GM12875 (cell line): ENCODE results near the gene PPP1R12B.
"Not testable (repeated sequence)": the region's sequence is repeated elsewhere in the genome, so short reads cannot be mapped to it uniquely, and the experiment has no call there.

Experiments used
- H3K4me3 ChIP-seq: one replicate; pipeline ENCODE4 v1.5.1; 2011; ENCODE audit warnings: low read depth, low read length, control low read depth
- TF ChIP-seq, protein P1 (sequence below): IDR thresholded peaks from 2 replicates; pipeline ENCODE4 v1.5.1; 2011; ENCODE audit warnings: low read depth, mild to moderate bottlenecking, control low read depth, inconsistent platforms, low read length, moderate library complexity, borderline replicate concordance; ENCODE audit not compliant: insufficient read depth

PPP1R12B gene

DNA sequence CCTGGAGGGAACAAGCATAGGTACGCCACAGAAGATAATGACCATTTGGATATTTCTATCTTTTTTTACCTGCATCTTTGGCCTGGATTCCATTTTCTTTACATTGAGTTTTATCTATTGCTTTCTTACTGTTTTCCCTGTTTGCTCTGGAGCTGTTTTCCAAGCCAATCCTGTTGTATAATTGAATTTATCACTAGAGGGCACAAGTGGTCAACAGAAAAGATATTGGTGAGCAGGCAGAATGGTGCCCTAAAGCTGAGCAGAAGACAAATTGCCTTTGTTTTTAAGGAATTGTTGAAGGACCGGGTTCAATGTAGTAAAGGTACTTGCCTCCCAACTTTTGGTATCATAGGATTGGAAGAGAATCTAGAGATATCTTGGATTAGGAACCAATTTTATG lies 152.8 kb downstream of the PPP1R12B start:
- TF ChIP-seq, protein P1, sequence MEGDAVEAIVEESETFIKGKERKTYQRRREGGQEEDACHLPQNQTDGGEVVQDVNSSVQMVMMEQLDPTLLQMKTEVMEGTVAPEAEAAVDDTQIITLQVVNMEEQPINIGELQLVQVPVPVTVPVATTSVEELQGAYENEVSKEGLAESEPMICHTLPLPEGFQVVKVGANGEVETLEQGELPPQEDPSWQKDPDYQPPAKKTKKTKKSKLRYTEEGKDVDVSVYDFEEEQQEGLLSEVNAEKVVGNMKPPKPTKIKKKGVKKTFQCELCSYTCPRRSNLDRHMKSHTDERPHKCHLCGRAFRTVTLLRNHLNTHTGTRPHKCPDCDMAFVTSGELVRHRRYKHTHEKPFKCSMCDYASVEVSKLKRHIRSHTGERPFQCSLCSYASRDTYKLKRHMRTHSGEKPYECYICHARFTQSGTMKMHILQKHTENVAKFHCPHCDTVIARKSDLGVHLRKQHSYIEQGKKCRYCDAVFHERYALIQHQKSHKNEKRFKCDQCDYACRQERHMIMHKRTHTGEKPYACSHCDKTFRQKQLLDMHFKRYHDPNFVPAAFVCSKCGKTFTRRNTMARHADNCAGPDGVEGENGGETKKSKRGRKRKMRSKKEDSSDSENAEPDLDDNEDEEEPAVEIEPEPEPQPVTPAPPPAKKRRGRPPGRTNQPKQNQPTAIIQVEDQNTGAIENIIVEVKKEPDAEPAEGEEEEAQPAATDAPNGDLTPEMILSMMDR, result 0 out of 2 replicates have a peak, but pooled peaks have one; percentile 8

DNA sequence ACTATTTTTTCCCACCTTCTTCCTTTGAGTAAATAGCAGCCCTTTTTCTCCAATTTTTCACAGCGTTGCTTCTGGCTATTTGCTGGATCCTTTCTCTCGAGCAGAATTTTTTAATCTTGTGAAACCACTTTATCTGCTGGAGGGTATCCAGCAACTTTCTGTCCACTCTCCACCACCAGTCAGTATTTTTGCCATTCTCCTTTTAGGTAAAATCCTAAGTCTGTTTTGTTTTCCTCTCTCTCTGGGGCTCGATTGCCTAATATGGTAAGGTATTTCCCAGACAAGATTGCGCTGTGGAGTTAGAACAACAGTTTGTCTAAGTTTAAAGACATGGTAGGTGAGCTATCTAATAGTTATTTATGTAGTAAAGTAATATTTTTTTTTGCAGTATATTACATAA lies 156.9 kb downstream of the PPP1R12B start:
- no peak overlapping the region for H3K4me3 ChIP-seq
- TF ChIP-seq, protein P1, result no peak

More for the DNA sequence above, 152.8 kb downstream of the PPP1R12B start:
- H3K4me3 ChIP-seq, result no peak overlapping the region

DNA sequence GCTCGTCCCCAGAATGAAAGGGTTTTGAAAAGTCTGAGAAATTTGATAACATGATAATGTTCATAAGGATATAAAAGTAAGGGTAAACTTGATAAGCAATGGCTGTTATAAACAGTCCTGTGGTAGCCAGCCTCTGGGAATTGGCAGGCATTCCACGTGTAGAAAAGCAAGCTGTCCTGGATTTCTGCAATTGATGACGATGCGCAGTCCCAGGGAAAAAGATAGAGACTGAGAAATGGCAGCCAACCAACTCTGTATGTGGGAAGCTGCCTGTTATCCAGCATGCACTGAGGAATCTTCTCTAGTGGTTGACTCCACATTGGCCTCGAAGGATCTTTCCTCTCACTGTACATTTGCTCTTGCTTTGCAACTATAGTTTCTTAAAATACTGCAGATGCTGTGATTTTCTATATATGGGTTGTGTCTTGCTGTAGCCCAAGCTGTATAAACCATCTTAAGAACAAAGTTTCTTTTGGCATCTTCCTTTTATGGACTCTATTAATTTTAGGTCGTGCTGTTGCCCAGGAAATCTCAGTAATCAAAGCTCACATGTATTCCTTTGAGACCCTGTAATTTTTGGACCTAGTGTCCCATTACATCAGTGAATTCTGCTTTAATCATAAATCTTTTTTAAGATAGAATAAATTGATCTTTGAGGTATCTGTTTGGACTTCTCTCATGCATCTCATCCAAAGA lies 157.5 kb downstream of the PPP1R12B start:
- not testable (repeated sequence) for H3K4me3 ChIP-seq

DNA sequence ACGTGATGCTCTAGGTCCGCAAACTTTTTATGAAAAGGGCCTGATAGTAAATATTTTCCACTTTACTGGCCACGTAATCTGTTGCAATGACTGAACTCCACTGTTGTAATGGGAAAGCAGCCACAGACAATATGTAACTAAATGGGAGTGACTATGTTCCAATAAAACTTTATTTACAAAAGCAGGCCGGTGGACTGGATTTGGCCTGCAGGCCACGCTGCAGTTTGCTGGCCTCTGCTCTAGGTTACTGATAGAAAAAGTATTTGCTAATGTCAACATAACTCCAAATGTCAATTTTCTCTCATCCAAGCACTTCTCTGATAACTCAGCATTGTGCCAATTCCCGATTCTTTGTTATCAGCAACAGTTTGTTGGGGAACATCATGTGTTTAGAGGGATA lies 160.4 kb downstream of the PPP1R12B start:
- H3K4me3 ChIP-seq, result not testable (repeated sequence)

DNA sequence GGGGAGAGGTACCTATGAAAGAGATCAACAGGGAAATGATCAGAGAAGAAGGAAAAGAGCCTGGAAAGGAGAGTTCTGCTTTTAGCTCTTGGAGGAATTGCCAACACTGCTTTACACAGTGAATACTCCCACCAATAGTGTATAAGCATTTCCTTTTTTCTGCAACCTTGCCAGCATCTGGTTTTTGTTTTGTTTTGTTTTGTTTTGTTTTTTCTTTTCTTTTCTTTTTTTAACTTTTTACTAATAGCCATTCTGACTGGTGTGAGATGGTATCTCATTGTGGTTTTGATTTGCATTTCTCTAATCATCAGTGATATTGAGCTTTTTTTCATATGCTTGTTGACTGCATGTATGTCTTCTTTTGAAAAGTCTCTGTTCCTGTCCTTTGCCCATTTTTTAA lies 165.4 kb downstream of the PPP1R12B start:
- H3K4me3 ChIP-seq, result not testable (repeated sequence)

DNA sequence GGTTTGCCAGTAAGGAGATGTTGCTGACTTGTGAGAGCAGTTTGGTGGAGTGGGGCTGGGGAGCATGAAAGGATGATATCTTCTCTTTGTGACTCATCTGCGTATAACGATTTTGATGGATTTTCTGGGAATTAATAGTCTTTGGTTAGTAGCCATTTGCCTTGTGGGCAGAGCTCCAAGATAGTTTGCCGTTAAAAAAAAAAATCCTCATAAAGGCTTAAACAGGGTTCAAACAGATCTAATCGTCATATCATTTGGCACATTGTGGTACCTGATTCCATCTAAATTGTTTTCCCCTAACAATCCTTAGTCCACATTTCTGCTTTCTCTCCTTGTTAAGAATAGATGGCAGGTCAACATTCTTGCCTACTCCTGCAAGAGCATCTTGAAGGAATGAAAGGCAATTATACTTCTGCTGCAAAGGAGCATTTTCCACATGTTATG lies 168.0 kb downstream of the PPP1R12B start:
- H3K4me3 ChIP-seq, result no peak overlapping the region
- TF ChIP-seq, protein P1, result no peak

DNA sequence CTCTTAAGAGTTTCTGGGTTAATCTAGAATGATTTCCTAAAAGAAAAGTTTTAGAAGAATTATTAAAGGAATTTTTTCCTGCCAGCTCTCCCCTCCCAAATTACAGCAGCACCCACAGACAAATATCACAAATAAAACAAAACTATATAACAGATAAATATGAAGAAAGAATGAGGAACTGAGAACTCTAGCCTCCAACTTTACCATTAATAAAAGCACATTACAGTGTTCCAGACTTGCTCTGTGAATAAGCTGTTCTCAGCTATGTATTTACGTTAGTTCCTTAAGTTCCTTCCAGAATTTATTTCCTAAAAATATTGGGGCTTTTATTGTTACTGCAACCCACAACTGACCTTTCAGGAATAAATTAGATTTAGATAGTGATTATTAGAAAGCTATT lies 168.6 kb downstream of the PPP1R12B start:
- H3K4me3 ChIP-seq, result not testable (repeated sequence)

DNA sequence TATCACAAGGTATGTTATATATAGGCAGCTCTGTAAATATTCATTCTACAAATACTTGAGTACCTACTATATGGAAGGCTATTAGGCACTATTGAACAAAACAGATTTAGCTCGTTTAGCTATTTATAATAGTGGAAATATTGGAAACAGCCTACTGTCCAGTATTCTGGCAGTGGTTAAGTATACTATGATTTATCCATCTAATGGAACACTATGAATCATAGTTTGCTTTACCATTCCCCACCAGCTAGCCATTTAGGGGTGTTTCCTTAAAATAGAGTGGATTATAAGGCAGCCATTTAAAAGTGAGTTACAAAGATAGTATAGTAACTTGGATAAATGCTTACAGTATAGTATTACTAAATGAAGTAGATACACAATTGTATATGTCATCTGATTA lies 169.7 kb downstream of the PPP1R12B start:
- H3K4me3 ChIP-seq, result not testable (repeated sequence)

DNA sequence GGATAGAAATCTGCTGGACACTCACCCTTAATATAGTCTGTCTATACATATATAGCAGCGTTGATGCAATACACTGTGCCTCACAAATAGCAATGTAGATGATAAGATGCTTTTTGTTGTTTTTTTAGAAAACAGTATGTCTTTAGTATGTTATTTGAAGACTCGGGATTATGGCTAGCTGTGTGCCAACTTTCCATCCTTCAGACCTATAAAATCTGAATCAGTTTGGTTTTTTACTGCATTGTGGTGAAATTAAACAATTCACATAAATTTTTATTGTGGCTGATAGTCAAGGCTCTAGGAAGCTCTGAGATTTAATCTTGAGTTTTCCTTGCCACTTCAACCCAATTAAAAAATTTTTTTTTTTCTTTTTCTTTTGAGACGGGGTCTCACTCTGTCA lies 170.4 kb downstream of the PPP1R12B start:
- not testable (repeated sequence) for H3K4me3 ChIP-seq

DNA sequence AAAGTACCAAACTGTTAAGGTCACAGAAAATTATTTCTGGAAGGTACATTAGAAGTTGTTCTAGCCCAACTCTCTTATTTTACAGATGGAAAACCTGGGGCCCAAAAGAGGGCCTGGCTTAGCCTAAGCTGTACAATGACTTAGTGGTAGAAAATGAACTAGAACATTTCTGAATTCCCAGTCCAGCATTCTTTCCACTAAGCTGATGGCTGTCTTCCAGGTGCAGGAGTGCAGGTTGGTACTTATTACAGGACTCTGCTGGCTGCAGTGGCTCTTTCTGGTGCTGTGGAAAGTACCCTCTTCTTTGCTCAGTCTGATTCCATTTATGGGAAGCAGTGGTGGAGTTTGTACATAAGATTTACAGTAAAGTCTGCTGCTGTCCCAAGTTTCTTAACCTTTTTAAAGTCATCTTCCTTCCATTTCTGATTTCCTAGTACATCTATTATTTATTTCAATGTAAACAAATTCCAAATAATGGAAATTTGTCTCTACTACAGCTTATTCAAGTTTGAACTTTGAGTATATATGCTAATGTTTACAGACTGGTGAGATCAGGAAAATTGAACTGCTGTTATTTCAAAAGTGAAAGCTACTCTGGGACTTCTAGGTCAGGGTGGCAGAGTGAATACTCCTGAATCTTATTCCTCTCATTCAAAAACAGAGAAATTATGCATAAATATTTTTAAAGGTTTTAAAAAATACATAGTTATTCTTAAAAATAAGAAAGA lies 171.8 kb downstream of the PPP1R12B start:
- not testable (repeated sequence) for H3K4me3 ChIP-seq

DNA sequence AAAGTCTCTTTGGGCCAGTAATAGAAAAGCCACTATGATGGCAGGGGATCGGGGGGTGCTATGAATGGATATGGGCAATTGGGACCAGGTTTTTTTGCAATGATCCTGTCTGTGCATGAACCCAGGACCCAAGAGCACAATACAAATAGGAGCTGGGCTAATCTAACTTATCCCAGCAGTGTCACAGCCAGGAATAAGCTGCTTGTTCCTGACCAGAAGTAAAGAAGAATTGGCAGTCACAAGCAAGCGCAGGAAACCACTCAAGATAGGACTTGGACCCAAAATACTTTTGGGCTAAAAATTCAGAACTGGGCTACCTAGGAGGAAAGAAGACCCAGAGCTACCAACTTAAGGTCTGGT lies 172.3 kb downstream of the PPP1R12B start:
- not testable (repeated sequence) for H3K4me3 ChIP-seq

DNA sequence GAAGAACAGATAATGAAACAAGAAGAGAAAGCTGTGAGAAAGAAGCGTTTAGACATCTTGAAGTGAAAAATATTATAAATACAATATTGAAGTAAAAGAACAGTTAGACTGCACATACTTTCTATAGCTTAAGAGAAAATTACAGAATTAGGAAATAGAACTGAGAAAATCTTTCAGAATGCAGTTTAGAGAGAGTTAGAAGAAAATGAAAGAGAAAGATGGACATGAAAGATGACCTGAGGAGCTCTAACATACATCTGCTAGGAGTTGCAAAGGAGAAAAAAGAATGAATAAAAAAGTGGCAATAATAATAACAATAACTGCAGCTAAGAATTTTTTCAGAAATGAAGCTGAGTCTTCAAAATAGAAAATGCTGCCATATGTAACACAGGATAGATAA lies 173.0 kb downstream of the PPP1R12B start:
- H3K4me3 ChIP-seq, result not testable (repeated sequence)
